C1 segment of cervical spinal cord (tissue), 14 donors: ENCODE results near the gene STUB1.

Experiments
- DNase-seq, 14 donors: peaks; one replicate each; lab custom pipeline; 2025; lab: John Stamatoyannopoulos, UW

The STUB1 gene

GRCh38 chr16:694187-694862, 14.1 kb downstream of the STUB1 start:
- DNase-seq: no peak

GRCh38 chr16:694863-695354, 14.7 kb downstream of the STUB1 start:
- DNase-seq: no peak

GRCh38 chr16:695355-696089, 15.3 kb downstream of the STUB1 start:
- peak in 1 of 14 donors; percentile 83 for DNase-seq

- DNase-seq: no peak
Measured at GRCh38 chr16:698911-699671, 18.9 kb downstream of the STUB1 start.

- DNase-seq: peak in 1 of 14 donors; percentile 32
Measured at GRCh38 chr16:700684-701584, 20.7 kb downstream of the STUB1 start.

- no peak for DNase-seq
Measured at GRCh38 chr16:702341-702740, 22.1 kb downstream of the STUB1 start.

- no peak for DNase-seq
Measured at GRCh38 chr16:703406-703805, 23.2 kb downstream of the STUB1 start.

- no peak for DNase-seq
Measured at GRCh38 chr16:704047-704446, 23.8 kb downstream of the STUB1 start.

GRCh38 chr16:704552-705380, 24.6 kb downstream of the STUB1 start:
- peak in 1 of 14 donors; percentile 83 for DNase-seq

GRCh38 chr16:705431-706188, 25.4 kb downstream of the STUB1 start, which contains the start of gene FBXL16:
Gene FBXL16, minus strand, starts transcription at chr16:705801. Its CDS starts 8,396 bp downstream, at chr16:697405.
- DNase-seq: peak in 11 of 14 donors; percentile 18 to 80 (median 46)

- DNase-seq: peak in 1 of 14 donors; percentile 75
Measured at GRCh38 chr16:706189-707061, 26.2 kb downstream of the STUB1 start.

GRCh38 chr16:707062-707538, 26.9 kb downstream of the STUB1 start:
- DNase-seq: peak in 1 of 14 donors; percentile 69

GRCh38 chr16:708019-708418, 27.8 kb downstream of the STUB1 start:
- peak in 1 of 14 donors; percentile 46 for DNase-seq

- DNase-seq: no peak
Measured at GRCh38 chr16:708959-709358, 28.7 kb downstream of the STUB1 start.

- peak in 12 of 14 donors; percentile 21 to 93 (median 60) for DNase-seq
Measured at GRCh38 chr16:709566-710499, 29.6 kb downstream of the STUB1 start.

- DNase-seq: no peak
Measured at GRCh38 chr16:710500-711075, 30.4 kb downstream of the STUB1 start.

- DNase-seq: no peak
Measured at GRCh38 chr16:711084-711483, 30.9 kb downstream of the STUB1 start.
